Measurements from ENCODE around the gene CORO2A.
"Not testable (repeated sequence)": the region's sequence is repeated elsewhere in the genome, so short reads cannot be mapped to it uniquely, and the experiment has no call there.

Gene CORO2A

DNA sequence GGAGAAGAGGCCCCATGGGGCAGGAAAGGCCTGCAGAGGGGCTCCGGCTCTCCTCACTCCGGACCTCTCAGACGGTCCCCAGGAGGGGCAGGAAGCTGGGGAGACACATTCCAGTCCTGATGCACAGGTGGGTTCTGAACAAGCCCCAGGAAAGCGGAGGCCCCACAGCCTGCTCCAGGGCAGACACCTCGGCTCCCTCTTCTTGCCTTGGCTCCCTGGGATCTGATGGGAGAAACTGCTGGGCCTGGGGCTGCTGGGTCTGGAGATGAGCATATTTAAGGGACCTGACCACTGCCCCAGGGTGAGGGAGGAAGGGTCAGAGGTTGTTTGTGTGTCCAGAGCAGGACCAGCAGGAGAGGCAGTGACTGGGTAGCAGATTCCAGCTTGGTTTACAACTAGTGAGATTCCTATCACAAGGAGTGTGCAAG, 1.2 kb downstream of the CORO2A start:
- DNase-seq, result no peak

DNA sequence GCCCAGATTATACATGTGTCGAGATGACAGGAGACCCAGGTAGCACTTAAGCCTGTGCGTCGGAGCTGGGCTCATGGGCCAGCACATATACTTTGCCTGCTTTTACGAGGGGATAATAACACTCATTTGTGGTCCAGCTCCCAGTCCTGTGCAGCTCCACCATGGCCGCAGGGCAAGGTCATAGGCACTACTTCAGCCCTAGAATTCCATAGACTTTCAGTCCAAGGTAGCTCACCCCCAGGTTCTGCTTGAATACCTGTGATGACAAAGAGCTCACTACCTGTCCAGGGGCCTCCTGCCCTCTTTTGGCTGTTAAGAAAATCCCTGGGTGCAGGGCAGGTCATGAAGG, 1.7 kb downstream of the CORO2A start:
- no peak for DNase-seq

DNA sequence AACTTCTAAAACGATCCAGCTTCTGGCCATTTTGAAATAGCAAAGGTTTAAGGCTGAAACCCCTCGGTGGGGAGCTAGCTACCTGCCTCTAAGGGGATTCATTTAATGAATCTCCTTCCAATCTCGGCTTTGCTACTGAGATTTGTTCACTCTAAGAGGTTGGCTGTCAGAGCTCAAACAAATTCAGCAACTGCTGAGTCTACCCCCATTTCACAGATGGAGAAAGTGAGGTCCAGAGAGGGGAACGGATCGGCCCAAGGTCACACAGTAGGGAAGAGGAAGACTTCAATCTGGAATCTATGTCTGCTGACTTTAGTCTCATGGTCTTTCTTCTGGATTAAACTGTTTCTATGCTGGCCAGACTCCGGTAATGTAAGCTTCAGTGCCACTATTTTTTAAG, 3.0 kb downstream of the CORO2A start:
- DNase-seq, result no peak

GRCh38 chr9:98187926-98188325, 4.5 kb downstream of the CORO2A start:
- DNase-seq, result no peak

GRCh38 chr9:98186236-98186635, 6.2 kb downstream of the CORO2A start:
- no peak for DNase-seq

GRCh38 chr9:98185611-98186171, 6.7 kb downstream of the CORO2A start:
- no peak for DNase-seq

- no peak for DNase-seq
Observed at GRCh38 chr9:98185021-98185567, 7.3 kb downstream of the CORO2A start.

- no peak for DNase-seq
Observed at GRCh38 chr9:98184326-98184725, 8.1 kb downstream of the CORO2A start.

DNA sequence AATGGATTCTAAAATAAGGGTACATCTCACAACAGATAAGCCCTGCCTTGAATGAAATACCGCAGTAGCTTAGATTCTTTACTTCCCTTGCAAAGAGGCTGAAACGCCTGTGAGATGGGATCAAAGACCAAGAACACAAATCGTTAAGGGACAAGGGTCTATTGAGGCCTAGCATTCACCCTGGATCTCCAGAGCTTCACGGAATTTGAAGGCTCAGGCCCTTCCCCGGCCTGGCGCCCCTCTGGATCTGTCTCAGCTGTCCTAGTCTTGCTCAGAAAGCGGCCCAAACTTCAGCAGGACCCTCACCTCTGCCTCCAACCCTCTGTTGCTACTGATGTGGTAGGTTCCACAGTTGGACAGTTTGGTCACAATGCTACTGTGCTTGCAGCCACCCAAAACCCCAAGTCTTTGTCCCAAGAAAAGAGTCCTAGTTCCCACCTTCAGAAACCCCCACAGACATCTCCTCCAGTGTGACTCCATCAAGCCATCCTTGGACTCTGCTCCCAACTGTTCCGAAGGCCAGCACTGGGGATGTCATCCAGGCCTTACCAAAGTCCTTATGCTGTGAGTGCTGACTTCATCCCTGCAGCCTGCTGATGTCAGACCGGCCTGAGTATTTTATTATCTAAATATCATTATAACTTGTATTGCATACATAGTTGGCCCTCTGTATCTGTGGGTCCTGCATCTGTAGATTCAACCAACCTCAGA, 9.4 kb downstream of the CORO2A start:
- no peak for DNase-seq

- DNase-seq, result no peak
Observed at GRCh38 chr9:98182069-98182820, 10.2 kb downstream of the CORO2A start.

- no peak for DNase-seq
Observed at GRCh38 chr9:98181746-98182068, 10.7 kb downstream of the CORO2A start.

GRCh38 chr9:98180996-98181395, 11.4 kb downstream of the CORO2A start:
- no peak for DNase-seq

GRCh38 chr9:98178874-98179850, 13.3 kb downstream of the CORO2A start:
- DNase-seq, result no peak

GRCh38 chr9:98176391-98177259, 15.8 kb downstream of the CORO2A start:
- DNase-seq, result no peak

GRCh38 chr9:98175762-98176161, 16.7 kb downstream of the CORO2A start:
- DNase-seq, result no peak

GRCh38 chr9:98175028-98175569, 17.3 kb downstream of the CORO2A start:
- no peak for DNase-seq

- DNase-seq, result not testable (repeated sequence)
Observed at GRCh38 chr9:98174502-98174918, 17.9 kb downstream of the CORO2A start.

DNA sequence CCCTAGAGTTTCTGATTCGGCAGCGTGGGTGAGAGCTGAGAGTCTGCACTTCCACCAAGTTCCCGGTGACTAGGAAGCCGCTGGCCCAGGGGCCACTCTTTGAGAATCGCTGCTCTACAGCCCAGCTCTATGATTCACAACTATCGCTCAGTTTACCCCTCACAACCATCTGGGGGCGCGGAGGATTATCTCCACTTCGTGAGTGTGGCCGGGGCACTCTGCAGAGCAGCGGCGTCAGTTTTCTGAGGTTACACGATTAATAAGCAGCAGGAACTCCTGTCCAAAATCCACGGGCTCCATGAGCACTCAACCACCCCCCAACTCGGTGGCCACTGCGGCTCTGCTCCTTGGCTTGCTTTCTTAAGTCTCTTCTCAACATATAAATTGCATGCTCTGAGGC, 19.3 kb downstream of the CORO2A start:
- no peak for DNase-seq

- no peak for DNase-seq
Observed at GRCh38 chr9:98172604-98173003, 19.8 kb downstream of the CORO2A start.

GRCh38 chr9:98171176-98171925, 21.1 kb downstream of the CORO2A start:
- no peak for DNase-seq

All from stimulated activated CD4-positive, alpha-beta T cell treated with anti-CD3 and anti-CD28 coated beads, Interleukin-4, amount 100 ng/mL, for 4 hours (primary cell).